ENCODE measurements around the gene HS3ST3B1. TPM values are rescaled to one million over a fixed set of nuclear protein-coding genes. Genes with fewer than 3 reads are reported as not detected.

HS3ST3B1 gene
- total and polyA plus RNA-seq, 2 of the 4 experiments (the other 2 are of a cell fraction): 3.1 to 4.3 TPM

GRCh38 chr17:14311981-14312380 is 11.1 kb downstream of the HS3ST3B1 start:
- Histone ChIP-seq H3K9ac (ENCODE audit: low read depth, low read length) (no peak overlapping the region), H2BK5ac (ENCODE audit: low read depth, low read length, poor library complexity, severe bottlenecking) (no peak overlapping the region), H4K8ac (ENCODE audit: low read depth in 2 of 2, low read length in 2 of 2) (no peak overlapping the region), H3K14ac (replicated peaks; ENCODE audit: low read depth, low read length) (no peak overlapping the region), H3K4me1 (ENCODE audit: control insufficient read depth, insufficient read depth, low read length) (peaks cover 13% of the 10 kb centered on the region), H2AK5ac (ENCODE audit: low read depth, low read length) (no peak overlapping the region), H4K5ac (ENCODE audit: low read depth, low read length) (no peak overlapping the region), H3K4me2 (ENCODE audit: low read depth, low read length) (no peak overlapping the region), H3K27me3 (ENCODE audit: control insufficient read depth, insufficient read depth, low read length) (no peaks in the 10 kb centered on the region), H3K9me1 (ENCODE audit: insufficient read depth, low read length) (peaks cover 20% of the 10 kb centered on the region; the same call in 1 of the 2 replicates), H3K36me3 (ENCODE audit: control insufficient read depth, insufficient read depth, low read length) (peaks cover 9% of the 10 kb centered on the region; the same call in 1 of the 2 replicates), H2AK9ac (replicated peaks; ENCODE audit: low read depth, low read length, poor library complexity) (no peak overlapping the region), H3K18ac (ENCODE audit: low read depth, low read length) (no peak overlapping the region), H4K91ac (ENCODE audit: insufficient read depth, low read depth, low read length) (no peak overlapping the region), H2AFZ (replicated peaks; ENCODE audit: low read length, poor library complexity) (no peak overlapping the region), H3K79me1 (ENCODE audit: low read depth in 1 of 2, low read length in 2 of 2) (peaks cover 33 to 70% of the 10 kb centered on the region in 2 experiments), H3K9me3 (ENCODE audit: control insufficient read depth, insufficient read depth, low read length) (no peaks in the 10 kb centered on the region), H2BK20ac (ENCODE audit: low read depth, low read length) (no peak overlapping the region), H4K20me1 (ENCODE audit: insufficient read depth, low read length) (peaks cover 26% of the 10 kb centered on the region), H3K56ac (ENCODE audit: extremely low read depth, insufficient read depth, low read length) (no peak overlapping the region), H3K4ac (ENCODE audit: low read depth, low read length) (no peak overlapping the region), H3K27ac (ENCODE audit: insufficient read depth, low read length) (no peak overlapping the region), H2BK120ac (ENCODE audit: low read depth, low read length) (no peak overlapping the region), H2BK15ac (ENCODE audit: low read depth, low read length) (no peak overlapping the region), H3K4me3 (ENCODE audit: insufficient read depth, low read depth, low read length) (no peak overlapping the region), H3K23ac (ENCODE audit: low read depth, low read length) (no peak overlapping the region)
- intact Hi-C loops (cut with micrococcal nuclease): no loop called here
- 100% methylated on average over 4 of the region's 7 CpGs; no CpG with 5 or more reads in 1 of the 2 experiments for WGBS, 2 experiments (ENCODE audit: extremely low coverage in 2 of 2, insufficient read length in 1 of 2)
- BruUV-seq (replicated peaks): no TSS peak
- TF ChIP-seq FOS (IDR thresholded peaks at IDR 0.05; ENCODE audit: low read depth, low read length): no peak
- no peak for TF ChIP-seq SMC3 (IDR thresholded peaks at IDR 0.05; ENCODE audit: low read depth, low read length)
- no peak for TF ChIP-seq CHD1 (IDR thresholded peaks at IDR 0.05; ENCODE audit: low read depth, low read length)
- no peak for TF ChIP-seq POLR2A (IDR thresholded peaks at IDR 0.05; ENCODE audit: low read depth, low read length)
- TF ChIP-seq ELK1 (IDR thresholded peaks at IDR 0.05; ENCODE audit: borderline replicate concordance, low read depth, low read length): no peak
- TF ChIP-seq BHLHE40 (IDR thresholded peaks at IDR 0.05; ENCODE audit: low read depth, low read length): no peak
- no peak for TF ChIP-seq MAFK (IDR thresholded peaks at IDR 0.05; ENCODE audit: low read depth, low read length)
- no peak for TF ChIP-seq MXI1 (IDR thresholded peaks at IDR 0.05; ENCODE audit: borderline replicate concordance, low read depth, low read length)
- TF ChIP-seq RCOR1 (IDR thresholded peaks at IDR 0.05; ENCODE audit: insufficient replicate concordance, low read length): no peak
- TF ChIP-seq CTCF (conservative IDR thresholded peaks at IDR 0.05; ENCODE audit: low read depth, low read length): no peak
- no peak for TF ChIP-seq RAD21 (IDR thresholded peaks at IDR 0.05; ENCODE audit: low read length)
- no peak for TF ChIP-seq RFX5 (IDR thresholded peaks at IDR 0.05; ENCODE audit: low read depth, low read length)
- no peak for TF ChIP-seq MAZ (IDR thresholded peaks at IDR 0.05; ENCODE audit: borderline replicate concordance, low read depth, low read length)
- TF ChIP-seq CEBPB (IDR thresholded peaks at IDR 0.05; ENCODE audit: low read depth, low read length): no peak
- in situ Hi-C loops (cut with MboI; ENCODE audit: low sequenced_read_pairs): loop anchor here (5.0 kb wide), 1 partner anchor 615 kb away; no protein-coding TSS in a partner anchor
- dilution Hi-C loops (cut with HindIII; ENCODE audit: low sequenced_read_pairs, unreplicated experiment): no loop called here
- ChIA-PET POLR2A (ENCODE audit: unreplicated experiment) (no interaction called here), CTCF (no interaction called here)
- ATAC-seq (ENCODE audit: low read depth) (no peak), DNase-seq (no peak)
